HepG2 (cell line): ENCODE measurements around the gene TEKTIP1.

Source experiments
- CBFB ChIP-seq: sonication (generic); formaldehyde crosslinking; IDR thresholded peaks from 2 replicates; pipeline ENCODE4 v1.4.0; 2020; ENCODE audit warnings: missing genetic modification reagents
- ESRRA ChIP-seq: sonication (generic); formaldehyde crosslinking; IDR thresholded peaks from 2 replicates; pipeline ENCODE4 v1.5.1; 2020; ENCODE audit warnings: mild to moderate bottlenecking, low read depth, missing genetic modification reagents
- JDP2 ChIP-seq: sonication (generic); formaldehyde crosslinking; IDR thresholded peaks from 2 replicates; pipeline ENCODE4 v1.8.1; 2022; ENCODE audit warnings: missing genetic modification reagents, borderline replicate concordance
- JUN ChIP-seq: sonication (generic); formaldehyde crosslinking; IDR thresholded peaks from 2 replicates; pipeline ENCODE4 v1.4.0; 2020; ENCODE audit warnings: mild to moderate bottlenecking, missing genetic modification reagents
- JUND ChIP-seq: sonication (generic); formaldehyde crosslinking; IDR thresholded peaks from 2 replicates; pipeline ENCODE4 v1.8.0; 2022; ENCODE audit warnings: mild to moderate bottlenecking, missing genetic modification reagents
- NR3C1 ChIP-seq: sonication (generic); formaldehyde crosslinking; IDR thresholded peaks from 2 replicates; pipeline ENCODE4 v1.4.0; 2020; ENCODE audit warnings: missing genetic modification reagents
- PHB2 ChIP-seq: fragments of 450-650 bp; IDR thresholded peaks from 2 replicates; pipeline ENCODE4 v1.6.1; 2018; ENCODE audit not compliant: partially characterized antibody
- RBFOX2 ChIP-seq: fragments of 200-400 bp; formaldehyde crosslinking; IDR thresholded peaks from 2 replicates; pipeline ENCODE4 v1.6.1; 2017; ENCODE audit warnings: low read depth, mild to moderate bottlenecking, low read length
- TBX2 ChIP-seq: sonication (generic); formaldehyde crosslinking; IDR thresholded peaks from 2 replicates; pipeline ENCODE4 v1.5.0; 2020; ENCODE audit warnings: missing genetic modification reagents, mild to moderate bottlenecking, borderline replicate concordance
- TF ChIP-seq, protein P1 (sequence below): sonication (generic); formaldehyde crosslinking; IDR thresholded peaks from 2 replicates; pipeline ENCODE4 v1.9.0; 2021; ENCODE audit warnings: missing genetic modification reagents, borderline replicate concordance

DNA sequence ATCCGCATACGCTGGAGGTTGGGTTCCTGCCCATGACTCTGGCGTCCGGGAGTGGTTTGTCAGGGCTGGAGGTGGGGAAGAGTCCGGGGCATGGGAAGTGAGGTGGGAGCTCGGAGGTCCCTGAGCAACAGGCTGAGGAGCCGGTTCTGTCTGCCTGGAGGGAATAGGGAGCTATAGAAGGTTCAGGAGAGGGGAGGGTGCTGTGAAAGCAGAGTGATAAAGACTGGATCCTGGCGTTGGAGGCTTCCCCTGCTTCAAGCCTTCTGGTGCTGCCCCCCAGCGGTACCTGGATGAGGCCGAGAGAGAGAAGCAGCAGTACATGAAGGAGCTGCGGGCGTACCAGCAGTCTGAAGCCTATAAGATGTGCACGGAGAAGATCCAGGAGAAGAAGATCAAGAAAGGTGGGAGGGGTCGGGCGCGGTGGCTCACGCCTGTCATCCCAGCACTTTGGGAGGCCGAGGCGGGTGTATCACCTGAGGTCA, 36.3 kb downstream of the TEKTIP1 start:
- TF ChIP-seq TBX2 (no peak), RBFOX2 (no peak), JDP2 (CRISPR knock-in tag) (no peak), NR3C1 (CRISPR knock-in tag) (no peak), CBFB (CRISPR knock-in tag) (no peak), PHB2 (no peak), ESRRA (CRISPR knock-in tag) (no peak), JUN (no peak), JUND (no peak)
- TF ChIP-seq, protein P1, sequence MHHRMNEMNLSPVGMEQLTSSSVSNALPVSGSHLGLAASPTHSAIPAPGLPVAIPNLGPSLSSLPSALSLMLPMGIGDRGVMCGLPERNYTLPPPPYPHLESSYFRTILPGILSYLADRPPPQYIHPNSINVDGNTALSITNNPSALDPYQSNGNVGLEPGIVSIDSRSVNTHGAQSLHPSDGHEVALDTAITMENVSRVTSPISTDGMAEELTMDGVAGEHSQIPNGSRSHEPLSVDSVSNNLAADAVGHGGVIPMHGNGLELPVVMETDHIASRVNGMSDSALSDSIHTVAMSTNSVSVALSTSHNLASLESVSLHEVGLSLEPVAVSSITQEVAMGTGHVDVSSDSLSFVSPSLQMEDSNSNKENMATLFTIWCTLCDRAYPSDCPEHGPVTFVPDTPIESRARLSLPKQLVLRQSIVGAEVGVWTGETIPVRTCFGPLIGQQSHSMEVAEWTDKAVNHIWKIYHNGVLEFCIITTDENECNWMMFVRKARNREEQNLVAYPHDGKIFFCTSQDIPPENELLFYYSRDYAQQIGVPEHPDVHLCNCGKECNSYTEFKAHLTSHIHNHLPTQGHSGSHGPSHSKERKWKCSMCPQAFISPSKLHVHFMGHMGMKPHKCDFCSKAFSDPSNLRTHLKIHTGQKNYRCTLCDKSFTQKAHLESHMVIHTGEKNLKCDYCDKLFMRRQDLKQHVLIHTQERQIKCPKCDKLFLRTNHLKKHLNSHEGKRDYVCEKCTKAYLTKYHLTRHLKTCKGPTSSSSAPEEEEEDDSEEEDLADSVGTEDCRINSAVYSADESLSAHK (CRISPR knock-in tag): no peak
